ENCODE measurements around the gene PHF10.

DNA sequence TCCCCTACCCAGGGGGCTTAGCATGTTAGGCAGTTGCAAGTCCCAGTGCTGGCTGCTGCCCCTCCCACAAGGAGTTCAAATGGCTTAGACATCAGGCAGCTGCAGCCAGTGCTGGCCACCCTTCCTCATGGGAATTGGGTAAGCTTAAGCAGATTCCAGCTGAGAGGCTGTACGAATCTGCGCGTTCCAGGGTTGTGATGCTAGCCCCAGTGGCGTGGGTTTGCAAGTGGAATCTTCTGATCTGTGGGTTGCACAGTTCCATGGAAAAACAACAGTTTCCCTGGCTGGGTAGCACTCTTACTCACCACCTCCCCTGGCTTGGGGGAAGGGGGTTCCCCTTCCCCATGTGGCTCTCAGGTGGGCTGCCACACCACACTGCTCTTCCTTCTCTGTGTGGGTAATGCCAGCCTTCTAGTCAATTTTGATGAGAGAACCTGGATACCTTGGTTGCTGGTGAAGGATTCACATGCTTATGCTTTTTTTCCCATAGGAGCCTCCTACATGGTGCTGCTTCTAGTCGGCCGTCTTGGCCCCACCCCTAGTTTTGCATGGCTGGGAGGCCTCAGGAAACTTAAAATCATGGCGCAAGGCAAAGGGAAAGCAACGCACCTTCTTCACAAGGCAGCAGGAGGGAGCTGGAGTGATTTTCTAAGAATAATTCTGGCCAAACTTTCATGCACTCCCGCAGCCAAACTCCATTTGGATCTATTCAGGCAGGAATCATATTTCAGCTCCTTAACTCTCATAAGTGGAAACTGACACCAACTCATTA is 14.1 kb upstream of the PHF10 start:
- TF ChIP-seq, protein P1, sequence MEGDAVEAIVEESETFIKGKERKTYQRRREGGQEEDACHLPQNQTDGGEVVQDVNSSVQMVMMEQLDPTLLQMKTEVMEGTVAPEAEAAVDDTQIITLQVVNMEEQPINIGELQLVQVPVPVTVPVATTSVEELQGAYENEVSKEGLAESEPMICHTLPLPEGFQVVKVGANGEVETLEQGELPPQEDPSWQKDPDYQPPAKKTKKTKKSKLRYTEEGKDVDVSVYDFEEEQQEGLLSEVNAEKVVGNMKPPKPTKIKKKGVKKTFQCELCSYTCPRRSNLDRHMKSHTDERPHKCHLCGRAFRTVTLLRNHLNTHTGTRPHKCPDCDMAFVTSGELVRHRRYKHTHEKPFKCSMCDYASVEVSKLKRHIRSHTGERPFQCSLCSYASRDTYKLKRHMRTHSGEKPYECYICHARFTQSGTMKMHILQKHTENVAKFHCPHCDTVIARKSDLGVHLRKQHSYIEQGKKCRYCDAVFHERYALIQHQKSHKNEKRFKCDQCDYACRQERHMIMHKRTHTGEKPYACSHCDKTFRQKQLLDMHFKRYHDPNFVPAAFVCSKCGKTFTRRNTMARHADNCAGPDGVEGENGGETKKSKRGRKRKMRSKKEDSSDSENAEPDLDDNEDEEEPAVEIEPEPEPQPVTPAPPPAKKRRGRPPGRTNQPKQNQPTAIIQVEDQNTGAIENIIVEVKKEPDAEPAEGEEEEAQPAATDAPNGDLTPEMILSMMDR (IDR thresholded peaks at IDR 0.05) = no peak
- TF ChIP-seq SIN3A (IDR thresholded peaks at IDR 0.05; ENCODE audit: borderline replicate concordance, low read depth, low read length) (no peak), JUND (IDR thresholded peaks at IDR 0.05) (no peak), POLR2AphosphoS5 (IDR thresholded peaks at IDR 0.05; ENCODE audit: low read depth, low read length) (no peak), EZH2phosphoT487 (IDR thresholded peaks at IDR 0.05; ENCODE audit: borderline replicate concordance, low read depth) (no peak), FOXJ3 (CRISPR knock-in tag; IDR thresholded peaks at IDR 0.05) (no peak), FOSL2 (IDR thresholded peaks at IDR 0.05; ENCODE audit: borderline replicate concordance, low read depth) (no peak), TAF1 (IDR thresholded peaks at IDR 0.05; ENCODE audit: borderline replicate concordance, low read depth, low read length) (no peak), SMC3 (IDR thresholded peaks at IDR 0.05; ENCODE audit: low read depth, low read length) (no peak), RFX5 (IDR thresholded peaks at IDR 0.05; ENCODE audit: low read length) (no peak), EP300 (IDR thresholded peaks at IDR 0.05; ENCODE audit: borderline replicate concordance in 1 of 2, low read depth in 1 of 2, low read length in 1 of 2) (no peak)
- TF ChIP-seq, protein P2, sequence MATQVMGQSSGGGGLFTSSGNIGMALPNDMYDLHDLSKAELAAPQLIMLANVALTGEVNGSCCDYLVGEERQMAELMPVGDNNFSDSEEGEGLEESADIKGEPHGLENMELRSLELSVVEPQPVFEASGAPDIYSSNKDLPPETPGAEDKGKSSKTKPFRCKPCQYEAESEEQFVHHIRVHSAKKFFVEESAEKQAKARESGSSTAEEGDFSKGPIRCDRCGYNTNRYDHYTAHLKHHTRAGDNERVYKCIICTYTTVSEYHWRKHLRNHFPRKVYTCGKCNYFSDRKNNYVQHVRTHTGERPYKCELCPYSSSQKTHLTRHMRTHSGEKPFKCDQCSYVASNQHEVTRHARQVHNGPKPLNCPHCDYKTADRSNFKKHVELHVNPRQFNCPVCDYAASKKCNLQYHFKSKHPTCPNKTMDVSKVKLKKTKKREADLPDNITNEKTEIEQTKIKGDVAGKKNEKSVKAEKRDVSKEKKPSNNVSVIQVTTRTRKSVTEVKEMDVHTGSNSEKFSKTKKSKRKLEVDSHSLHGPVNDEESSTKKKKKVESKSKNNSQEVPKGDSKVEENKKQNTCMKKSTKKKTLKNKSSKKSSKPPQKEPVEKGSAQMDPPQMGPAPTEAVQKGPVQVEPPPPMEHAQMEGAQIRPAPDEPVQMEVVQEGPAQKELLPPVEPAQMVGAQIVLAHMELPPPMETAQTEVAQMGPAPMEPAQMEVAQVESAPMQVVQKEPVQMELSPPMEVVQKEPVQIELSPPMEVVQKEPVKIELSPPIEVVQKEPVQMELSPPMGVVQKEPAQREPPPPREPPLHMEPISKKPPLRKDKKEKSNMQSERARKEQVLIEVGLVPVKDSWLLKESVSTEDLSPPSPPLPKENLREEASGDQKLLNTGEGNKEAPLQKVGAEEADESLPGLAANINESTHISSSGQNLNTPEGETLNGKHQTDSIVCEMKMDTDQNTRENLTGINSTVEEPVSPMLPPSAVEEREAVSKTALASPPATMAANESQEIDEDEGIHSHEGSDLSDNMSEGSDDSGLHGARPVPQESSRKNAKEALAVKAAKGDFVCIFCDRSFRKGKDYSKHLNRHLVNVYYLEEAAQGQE (IDR thresholded peaks at IDR 0.05; ENCODE audit: low read depth, low read length) = no peak
- TF ChIP-seq, protein P3, sequence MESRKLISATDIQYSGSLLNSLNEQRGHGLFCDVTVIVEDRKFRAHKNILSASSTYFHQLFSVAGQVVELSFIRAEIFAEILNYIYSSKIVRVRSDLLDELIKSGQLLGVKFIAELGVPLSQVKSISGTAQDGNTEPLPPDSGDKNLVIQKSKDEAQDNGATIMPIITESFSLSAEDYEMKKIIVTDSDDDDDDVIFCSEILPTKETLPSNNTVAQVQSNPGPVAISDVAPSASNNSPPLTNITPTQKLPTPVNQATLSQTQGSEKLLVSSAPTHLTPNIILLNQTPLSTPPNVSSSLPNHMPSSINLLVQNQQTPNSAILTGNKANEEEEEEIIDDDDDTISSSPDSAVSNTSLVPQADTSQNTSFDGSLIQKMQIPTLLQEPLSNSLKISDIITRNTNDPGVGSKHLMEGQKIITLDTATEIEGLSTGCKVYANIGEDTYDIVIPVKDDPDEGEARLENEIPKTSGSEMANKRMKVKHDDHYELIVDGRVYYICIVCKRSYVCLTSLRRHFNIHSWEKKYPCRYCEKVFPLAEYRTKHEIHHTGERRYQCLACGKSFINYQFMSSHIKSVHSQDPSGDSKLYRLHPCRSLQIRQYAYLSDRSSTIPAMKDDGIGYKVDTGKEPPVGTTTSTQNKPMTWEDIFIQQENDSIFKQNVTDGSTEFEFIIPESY (IDR thresholded peaks at IDR 0.05; ENCODE audit: borderline replicate concordance, low read depth) = no peak

Data from SK-N-SH (cell line).